GM10266 (cell line): ENCODE data around the gene ENOX1.

Experiments
- DNase-seq: peaks from one replicate; pipeline ENCODE4 v3.0.0; 2012; ENCODE audit errors: extremely low spot score
- CTCF ChIP-seq: IDR thresholded peaks from 2 replicates; pipeline ENCODE4 v1.5.1; 2012; ENCODE audit warnings: mild to moderate bottlenecking, low read depth; ENCODE audit not compliant: control insufficient read depth, insufficient read depth; ENCODE audit errors: missing control alignments

ENOX1 gene

GRCh38 chr13:43204591-43204990, 582.2 kb downstream of the ENOX1 start:
- TF ChIP-seq CTCF = no peak
- DNase-seq = no peak

GRCh38 chr13:43203781-43204180, 583.0 kb downstream of the ENOX1 start:
- DNase-seq = no peak
- TF ChIP-seq CTCF = no peak

DNA sequence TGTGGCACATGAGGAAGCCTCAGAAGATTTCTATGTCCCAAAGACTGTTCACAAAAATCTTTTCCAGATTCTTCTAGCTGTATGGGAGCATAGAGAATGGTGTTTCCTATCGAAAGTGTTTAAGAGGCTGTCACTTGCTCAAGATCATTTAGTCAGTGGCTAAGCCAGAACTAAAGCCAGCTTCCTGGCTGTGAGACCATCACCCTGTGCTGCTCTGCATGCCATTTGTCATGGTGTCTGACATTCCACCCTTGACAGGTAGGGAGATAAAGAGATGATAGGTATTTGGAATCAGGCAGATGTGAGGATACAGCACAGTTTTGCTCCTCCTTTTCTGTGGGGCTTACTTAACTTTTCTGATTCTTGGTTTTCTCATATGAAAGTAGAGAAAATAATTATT, 586.0 kb downstream of the ENOX1 start:
- DNase-seq = no peak
- TF ChIP-seq CTCF = no peak

DNA sequence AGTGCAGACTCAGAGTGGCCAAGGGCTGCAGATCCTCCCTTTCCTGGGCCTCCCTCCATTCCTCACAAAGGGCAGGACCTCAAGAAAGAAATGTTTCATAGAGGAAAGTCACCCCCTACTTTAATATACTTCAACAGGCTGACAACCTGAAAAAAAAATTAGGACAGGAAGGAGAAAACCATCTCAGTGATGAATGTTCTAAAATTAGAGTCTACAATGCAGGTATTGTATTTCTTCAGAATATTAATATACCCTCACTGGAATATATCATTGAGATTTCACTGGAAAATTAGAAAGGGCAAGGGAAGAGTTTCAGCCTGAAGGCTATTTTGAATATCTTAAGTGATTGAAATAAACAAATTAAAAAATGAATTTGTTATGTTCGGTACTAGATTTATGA, 586.5 kb downstream of the ENOX1 start:
- no peak for TF ChIP-seq CTCF
- no peak for DNase-seq

- no peak for TF ChIP-seq CTCF
- DNase-seq = no peak
These were observed 589.9 kb downstream of the ENOX1 start for GRCh38 chr13:43196750-43197370.

- no peak for TF ChIP-seq CTCF
- DNase-seq = no peak
These were observed 590.6 kb downstream of the ENOX1 start for GRCh38 chr13:43196086-43196621.

GRCh38 chr13:43195551-43195950, 591.2 kb downstream of the ENOX1 start:
- DNase-seq = peak; percentile 12
- TF ChIP-seq CTCF = peak; percentile 8
